PC-3 (cell line): ENCODE results near the gene GK. TPM values are rescaled to one million over a fixed set of nuclear protein-coding genes. Genes with fewer than 3 reads are reported as not detected.

ENCODE experiments used
- ATAC-seq: fragments of 200-7000 bp; cut with Tn5 transposase; 2 replicates; pipeline ENCODE4 v1.9.1; 2020; ENCODE audit warnings: mild to moderate bottlenecking, moderate library complexity
- BruUV-seq: library from RNA; stranded (reverse); fragments of 400-500 nt; replicated peaks from 2 replicates; lab custom pipeline; 2021; lab: Mats Ljungman, UMichigan
- CTCF ChIA-PET: fragments of 300-600 bp; sonication (Branson Sonifier 250); formaldehyde crosslinking; loops from one replicate; lab custom pipeline; 2022; ENCODE audit warnings: antibody characterized with exemption; lab: Charles Lee
- POLR2A ChIA-PET: fragments of 300-600 bp; sonication (Branson Sonifier 250); formaldehyde crosslinking; loops from one replicate; lab custom pipeline; 2022; ENCODE audit warnings: antibody characterized with exemption; ENCODE audit not compliant: unreplicated experiment; lab: Charles Lee
- DNase-seq: peaks from one replicate; pipeline ENCODE4 v3.0.0-alpha.2; 2015
- H2AFZ ChIP-seq: fragments of 300-600 bp; sonication (generic); 2 replicates; pipeline ENCODE4 v1.6.0; 2016; ENCODE audit warnings: antibody characterized with exemption, low read length
- H3F3A ChIP-seq: fragments of 300-600 bp; sonication (generic); one replicate; pipeline ENCODE4 v1.6.0; 2017; ENCODE audit warnings: antibody characterized with exemption, low read length, control low read depth, mild to moderate bottlenecking; ENCODE audit not compliant: unreplicated experiment
- H3K27ac ChIP-seq: fragments of 300-600 bp; sonication (generic); 2 replicates; pipeline ENCODE4 v1.5.1; 2016; ENCODE audit warnings: mild to moderate bottlenecking, low read length
- H3K27me3 ChIP-seq: fragments of 300-600 bp; sonication (generic); 2 replicates; pipeline ENCODE4 v1.6.1; 2016; ENCODE audit warnings: low read length, mixed read lengths
- H3K36me3 ChIP-seq: fragments of 300-600 bp; sonication (generic); 2 replicates; pipeline ENCODE4 v1.6.1; 2016; ENCODE audit warnings: low read depth, mixed run types, low read length, mixed read lengths
- H3K4me1 ChIP-seq: fragments of 300-600 bp; sonication (generic); 2 replicates; pipeline ENCODE4 v1.5.1; 2016; ENCODE audit warnings: low read length; ENCODE audit not compliant: insufficient read depth
- H3K4me2 ChIP-seq: fragments of 300-600 bp; sonication (generic); 2 replicates; pipeline ENCODE4 v1.6.0; 2016; ENCODE audit warnings: low read length
- H3K4me3 ChIP-seq: fragments of 300-600 bp; sonication (generic); 2 replicates; pipeline ENCODE4 v1.5.1; 2016; ENCODE audit warnings: mild to moderate bottlenecking, low read length, mixed read lengths
- H3K79me2 ChIP-seq: fragments of 300-600 bp; sonication (generic); 2 replicates; pipeline ENCODE4 v1.6.1; 2017; ENCODE audit warnings: low read length, mixed read lengths
- H3K9ac ChIP-seq: fragments of 300-600 bp; sonication (generic); 2 replicates; pipeline ENCODE4 v1.6.0; 2016; ENCODE audit warnings: mild to moderate bottlenecking, low read length
- H3K9me2 ChIP-seq: fragments of 300-600 bp; sonication (generic); replicated peaks from 2 replicates; pipeline ENCODE4 v1.6.1; 2016; ENCODE audit warnings: mixed run types, low read length, mixed read lengths
- H3K9me3 ChIP-seq: fragments of 300-600 bp; sonication (generic); 2 replicates; pipeline ENCODE4 v1.6.1; 2016; ENCODE audit warnings: low read length, mixed read lengths
- H4K20me1 ChIP-seq: fragments of 300-600 bp; sonication (generic); 2 replicates; pipeline ENCODE4 v1.6.1; 2016; ENCODE audit warnings: low read length, mixed read lengths
- CTCF ChIP-seq: fragments of 300-600 bp; sonication (generic); conservative IDR thresholded peaks from 2 replicates; pipeline ENCODE4 v1.5.1; 2017; ENCODE audit warnings: antibody characterized with exemption, low read depth, mild to moderate bottlenecking, low read length
- EZH2 ChIP-seq: fragments of 300-600 bp; sonication (generic); IDR thresholded peaks from one replicate; pipeline ENCODE4 v1.6.1; 2017; ENCODE audit warnings: antibody characterized with exemption, mild to moderate bottlenecking, low read length; ENCODE audit not compliant: unreplicated experiment
- EZH2phosphoT487 ChIP-seq: fragments of 300-600 bp; sonication (generic); IDR thresholded peaks from 2 replicates; pipeline ENCODE4 v1.6.1; 2018; ENCODE audit warnings: mild to moderate bottlenecking, antibody characterized with exemption, low read length, borderline replicate concordance
- intact Hi-C: fragments of 100-400 bp; cut with micrococcal nuclease; formaldehyde crosslinking; loops from 2 replicates; pipeline ENCODE4 v1.9.0; 2023
- total RNA-seq: library from RNA; depleted of rRNA; stranded (reverse); fragments of >200 nt; gene quantifications from 2 replicates; pipeline ENCODE4 v1.2.3, GENCODE V29; 2014

The GK gene
- total RNA-seq, 1 experiment from 2014 or later: 4.1 TPM

GRCh38 chrX:30702736-30703135 lies 49.5 kb downstream of the GK start:
- Histone ChIP-seq H3F3A (no peaks in the 10 kb centered on the region), H3K9me3 (no peaks in the 10 kb centered on the region), H3K4me3 (no peak overlapping the region), H3K27me3 (no peaks in the 10 kb centered on the region), H3K9ac (no peak overlapping the region), H3K36me3 (no peaks in the 10 kb centered on the region), H3K79me2 (no peaks in the 10 kb centered on the region), H4K20me1 (no peaks in the 10 kb centered on the region), H3K27ac (no peak overlapping the region), H2AFZ (no peak overlapping the region), H3K9me2 (no peaks in the 10 kb centered on the region), H3K4me1 (no peaks in the 10 kb centered on the region), H3K4me2 (no peak overlapping the region)
- intact Hi-C loops: no loop called here
- no peak for TF ChIP-seq CTCF
- TF ChIP-seq EZH2: no peak
- TF ChIP-seq EZH2phosphoT487: no peak
- DNase-seq: no peak
- BruUV-seq: no TSS peak
- no peak for ATAC-seq
- POLR2A ChIA-PET: no interaction called here
- CTCF ChIA-PET: no interaction called here

GRCh38 chrX:30706216-30706775 lies 53.1 kb downstream of the GK start:
- no peak overlapping the region for H3K27ac ChIP-seq
- intact Hi-C loops: no loop called here
- no peaks in the 10 kb centered on the region for H3K27me3 ChIP-seq
- H3K9ac ChIP-seq: no peak overlapping the region
- H3K36me3 ChIP-seq: no peaks in the 10 kb centered on the region
- no peak overlapping the region for H3K4me2 ChIP-seq
- H3K4me1 ChIP-seq: no peaks in the 10 kb centered on the region
- no peak overlapping the region for H3K4me3 ChIP-seq
- no peak overlapping the region for H2AFZ ChIP-seq
- no peak for DNase-seq
- POLR2A ChIA-PET: no interaction called here
- no peaks in the 10 kb centered on the region for H4K20me1 ChIP-seq
- no peaks in the 10 kb centered on the region for H3K9me2 ChIP-seq
- TF ChIP-seq EZH2 (no peak), EZH2phosphoT487 (no peak), CTCF (no peak)
- BruUV-seq: no TSS peak
- no peaks in the 10 kb centered on the region for H3K9me3 ChIP-seq
- CTCF ChIA-PET: no interaction called here
- no peak for ATAC-seq
- H3K79me2 ChIP-seq: no peaks in the 10 kb centered on the region
- H3F3A ChIP-seq: no peaks in the 10 kb centered on the region

GRCh38 chrX:30712214-30712613 lies 59.0 kb downstream of the GK start:
- Histone ChIP-seq H2AFZ (no peak overlapping the region), H3K9me3 (no peaks in the 10 kb centered on the region), H3K9me2 (no peaks in the 10 kb centered on the region), H3K4me3 (no peak overlapping the region), H3K27ac (no peak overlapping the region), H3K27me3 (no peaks in the 10 kb centered on the region), H4K20me1 (no peaks in the 10 kb centered on the region), H3K9ac (no peak overlapping the region), H3K79me2 (no peaks in the 10 kb centered on the region), H3F3A (no peaks in the 10 kb centered on the region), H3K4me2 (no peak overlapping the region), H3K4me1 (no peaks in the 10 kb centered on the region), H3K36me3 (no peaks in the 10 kb centered on the region)
- POLR2A ChIA-PET: no interaction called here
- no peak for TF ChIP-seq EZH2
- no peak for TF ChIP-seq CTCF
- no peak for TF ChIP-seq EZH2phosphoT487
- ATAC-seq: no peak
- no TSS peak for BruUV-seq
- intact Hi-C loops: no loop called here
- CTCF ChIA-PET: interaction anchor here (0.6 to 1.0 kb wide), 2 partner anchors 77 to 1050 kb away, joined by 5 read pairs; no protein-coding TSS in a partner anchor
- no peak for DNase-seq
